Liver (tissue), 3 donors: ENCODE data around the gene RARG.

Source experiments
- ATF3 ChIP-seq: IDR thresholded peaks from 2 replicates; pipeline ENCODE4 v1.6.1; 2016; ENCODE audit warnings: antibody characterized with exemption
- CTCF ChIP-seq: fragments of 150-350 bp; IDR thresholded peaks from 2 replicates; pipeline ENCODE4 v1.5.1; 2017; ENCODE audit warnings: improper control_type of control experiment, low read depth, low read length; ENCODE audit not compliant: missing input control
- EGR1 ChIP-seq, 2 donors: IDR thresholded peaks; 2 replicates each; pipeline ENCODE4 v1.6.1; 2016 to 2018; ENCODE audit warnings: antibody characterized with exemption in 2 of 2, low read depth in 2 of 2
- GABPA ChIP-seq, 2 donors: IDR thresholded peaks in 1 of 2; conservative IDR thresholded peaks in 1 of 2; 2 replicates each; pipeline ENCODE4 v1.6.1; 2016; ENCODE audit warnings: antibody characterized with exemption in 2 of 2, mild to moderate bottlenecking in 1 of 2, moderate library complexity in 1 of 2
- HNF4G ChIP-seq: IDR thresholded peaks from 2 replicates; pipeline ENCODE4 v1.6.1; 2016; ENCODE audit warnings: antibody characterized with exemption
- JUND ChIP-seq, 2 donors: IDR thresholded peaks; 2 replicates each; pipeline ENCODE4 v1.6.1; 2016; ENCODE audit warnings: antibody characterized with exemption in 2 of 2
- MAX ChIP-seq: IDR thresholded peaks from 2 replicates; pipeline ENCODE4 v1.6.1; 2016; ENCODE audit warnings: antibody characterized with exemption
- REST ChIP-seq: IDR thresholded peaks from 2 replicates; pipeline ENCODE4 v1.6.1; 2016; ENCODE audit warnings: antibody characterized with exemption, mild to moderate bottlenecking
- SP1 ChIP-seq: IDR thresholded peaks from 2 replicates; pipeline ENCODE4 v1.6.1; 2018; ENCODE audit warnings: antibody characterized with exemption, mild to moderate bottlenecking
- TAF1 ChIP-seq: conservative IDR thresholded peaks from 2 replicates; pipeline ENCODE4 v1.6.1; 2016; ENCODE audit warnings: antibody characterized with exemption, mild to moderate bottlenecking
- YY1 ChIP-seq: IDR thresholded peaks from 2 replicates; pipeline ENCODE4 v1.6.1; 2016; ENCODE audit warnings: antibody characterized with exemption, mild to moderate bottlenecking
- ZBTB33 ChIP-seq: IDR thresholded peaks from 2 replicates; pipeline ENCODE4 v1.6.1; 2016; ENCODE audit warnings: antibody characterized with exemption
- donor health status: healthy.
- donor health status: healthy.

GRCh38 chr12:53220694-53221202 is 11.3 kb downstream of the RARG start:
- TF ChIP-seq CTCF = no peak
- TF ChIP-seq MAX = no peak
- TF ChIP-seq YY1 = no peak
- no peak for TF ChIP-seq GABPA (IDR thresholded peaks at IDR 0.05 in 1 of 2, conservative IDR thresholded peaks at IDR 0.05 in 1 of 2)
- no peak for TF ChIP-seq EGR1 (IDR thresholded peaks at IDR 0.05; ENCODE audit: low read depth in 2 of 2)
- TF ChIP-seq TAF1 = no peak
- TF ChIP-seq SP1 = peak; percentile 39
- TF ChIP-seq REST = no peak
- TF ChIP-seq JUND (IDR thresholded peaks at IDR 0.05) = no peak
- no peak for TF ChIP-seq HNF4G
- no peak for TF ChIP-seq ATF3
- no peak for TF ChIP-seq ZBTB33
